GOT3 (cell line): ENCODE data around the gene APBA1.

Source experiments
- DNase-seq: peaks from one replicate; lab custom pipeline; 2025; ENCODE audit warnings: mixed read lengths; lab: John Stamatoyannopoulos, UW

APBA1 gene

DNA sequence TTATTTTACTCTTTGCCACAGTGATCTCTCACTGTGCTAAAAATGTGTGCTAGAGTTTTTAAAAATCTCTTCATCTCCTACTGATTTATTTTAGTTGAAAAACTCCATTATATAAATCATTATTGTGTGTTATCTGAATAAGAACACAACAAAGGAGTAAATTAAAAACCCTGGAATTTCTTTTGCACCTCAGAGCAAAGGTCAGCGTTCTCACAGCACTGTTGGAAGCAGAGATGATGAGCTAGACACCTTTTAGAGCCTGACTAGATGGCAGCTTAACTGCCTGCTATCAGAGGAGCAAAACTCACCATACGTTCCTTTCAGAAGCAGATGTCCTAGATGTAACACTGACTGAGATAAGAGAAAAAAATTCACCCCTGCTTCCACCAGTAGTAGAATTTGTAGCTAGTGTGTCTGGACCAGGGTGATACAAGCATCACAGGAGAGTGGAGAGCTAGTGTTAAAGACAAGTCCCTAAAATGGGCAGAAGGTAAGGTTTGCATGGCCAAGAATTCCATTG is 200.0 kb downstream of the APBA1 start:
- DNase-seq = no peak

DNA sequence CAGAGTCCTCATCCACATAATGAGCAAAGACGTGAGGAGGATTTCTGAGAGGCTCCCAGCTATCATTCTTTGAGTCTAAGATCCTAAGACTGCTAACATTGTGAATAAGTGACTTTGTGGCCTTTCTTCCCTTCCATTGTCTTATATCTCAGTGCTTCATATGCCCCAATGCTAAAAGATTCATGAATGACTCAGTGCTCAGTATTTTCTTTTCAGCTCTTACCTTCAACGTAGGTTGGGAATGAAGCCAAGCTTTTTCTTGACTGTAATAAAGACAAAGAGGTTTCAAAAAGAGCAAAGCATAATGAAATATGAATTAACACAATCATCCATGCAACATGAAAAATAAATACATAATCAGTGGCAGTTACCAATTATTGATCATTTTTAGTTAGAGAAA is 200.7 kb downstream of the APBA1 start:
- DNase-seq = no peak

DNA sequence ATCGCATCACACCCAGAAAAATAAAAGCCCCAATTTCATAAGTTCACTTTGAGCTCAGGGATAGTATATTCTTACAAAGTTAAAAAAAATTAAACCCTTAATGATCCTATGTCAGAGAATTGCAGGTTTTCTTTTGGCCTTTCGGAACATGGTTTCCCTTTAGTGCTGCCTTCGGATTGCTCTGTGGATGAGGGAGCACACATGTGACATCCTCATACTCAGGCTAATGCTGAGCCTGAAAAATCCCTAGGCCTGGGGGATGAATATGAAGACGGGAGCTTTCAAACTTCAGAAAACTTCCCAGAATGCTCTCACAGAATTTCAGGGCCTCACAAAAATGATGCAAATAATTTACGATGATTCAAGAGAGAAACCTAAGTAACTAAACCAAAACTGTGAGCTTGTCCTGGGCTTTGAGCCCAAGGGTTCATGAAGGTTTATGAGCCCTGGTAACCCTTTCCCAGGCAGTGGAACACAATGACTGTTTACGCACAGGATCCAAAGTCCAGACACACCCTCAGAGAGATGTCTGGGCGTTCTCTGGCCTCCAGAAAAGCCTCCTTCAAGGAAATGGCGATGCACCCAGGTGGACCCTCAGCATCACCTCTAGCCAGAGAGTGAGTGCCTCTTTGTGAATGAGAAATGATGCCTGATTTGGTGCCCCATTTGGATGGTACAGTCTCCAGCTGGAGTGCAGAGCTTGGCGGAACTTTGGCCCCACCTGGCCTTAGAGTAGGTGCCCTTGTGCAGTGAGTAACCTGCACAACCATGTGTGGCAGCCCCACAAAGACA is 201.8 kb downstream of the APBA1 start:
- DNase-seq = no peak

DNA sequence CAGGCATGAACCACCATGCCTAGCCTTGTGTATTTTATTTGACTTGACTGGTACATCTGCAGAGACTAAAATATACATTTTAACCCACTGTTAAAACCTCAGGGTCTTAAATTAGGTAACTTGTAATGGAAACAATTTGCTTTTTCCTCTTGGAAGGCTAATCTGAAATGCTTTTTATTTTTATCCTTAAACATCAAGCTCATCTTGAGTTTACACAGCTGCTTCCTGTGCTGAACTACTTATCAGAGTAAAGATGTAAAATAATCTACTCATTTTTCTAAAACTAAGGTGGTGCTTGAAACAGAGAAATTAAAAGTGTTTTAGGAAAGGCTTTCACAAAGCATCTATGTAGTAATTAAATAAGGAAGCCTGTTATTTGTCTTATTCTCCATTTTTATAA is 203.0 kb downstream of the APBA1 start:
- DNase-seq = no peak

DNA sequence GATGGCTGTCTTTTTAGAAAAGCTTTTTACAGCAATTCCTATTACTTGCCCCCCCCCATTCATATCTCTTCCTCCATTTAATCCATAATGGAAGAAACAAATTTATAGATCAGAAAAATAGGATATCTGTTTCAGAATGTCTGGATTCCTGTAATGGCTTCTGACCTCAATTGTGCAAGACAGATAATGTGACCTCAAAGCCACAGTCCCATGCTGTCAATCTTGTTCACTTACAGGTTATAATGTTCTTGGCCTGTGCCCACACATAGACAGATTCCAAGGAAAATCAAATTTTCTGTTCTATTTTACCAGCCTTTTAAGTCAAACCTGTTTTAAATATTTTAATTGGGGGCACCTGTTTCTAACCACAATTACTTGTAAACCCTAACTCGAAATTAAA is 203.8 kb downstream of the APBA1 start:
- no peak for DNase-seq

DNA sequence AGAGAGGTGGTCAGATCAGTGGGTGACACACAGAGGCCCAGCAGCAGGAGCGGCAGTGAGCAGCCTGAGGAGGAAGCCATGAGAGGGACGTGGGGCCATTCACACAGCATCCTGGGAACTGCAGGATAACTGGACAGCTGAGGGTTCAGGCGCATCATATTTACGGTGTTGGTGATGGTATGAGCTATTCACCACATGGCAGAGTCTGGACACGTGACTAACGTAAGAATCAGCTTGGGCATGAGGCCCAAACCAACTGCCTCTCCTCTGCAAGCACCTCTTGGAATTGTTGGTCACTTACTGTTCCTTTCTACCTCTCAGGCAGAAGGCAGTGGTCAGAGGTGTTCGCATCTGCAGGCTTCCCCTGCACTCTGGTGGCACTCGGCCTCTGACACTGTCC is 206.0 kb downstream of the APBA1 start:
- no peak for DNase-seq

DNA sequence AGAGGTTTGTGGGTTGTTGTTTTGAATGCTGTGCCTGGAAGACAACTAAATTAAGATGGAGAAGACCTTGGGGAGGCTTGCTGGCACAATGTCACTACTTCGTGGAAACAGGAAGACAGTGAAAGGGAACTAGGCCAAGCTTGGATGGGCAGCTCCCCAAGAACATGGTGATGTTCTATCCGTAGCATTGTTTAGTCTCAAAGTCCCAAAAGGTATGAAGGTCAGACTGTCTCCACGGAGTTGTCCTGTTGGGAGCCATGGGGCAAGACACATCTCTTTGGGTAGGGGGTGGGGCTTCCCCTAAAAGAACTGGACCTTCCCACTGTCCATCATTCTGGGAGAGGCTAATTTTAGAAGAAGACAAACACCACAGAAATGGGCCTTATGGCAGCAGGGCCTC is 206.7 kb downstream of the APBA1 start:
- DNase-seq = no peak

DNA sequence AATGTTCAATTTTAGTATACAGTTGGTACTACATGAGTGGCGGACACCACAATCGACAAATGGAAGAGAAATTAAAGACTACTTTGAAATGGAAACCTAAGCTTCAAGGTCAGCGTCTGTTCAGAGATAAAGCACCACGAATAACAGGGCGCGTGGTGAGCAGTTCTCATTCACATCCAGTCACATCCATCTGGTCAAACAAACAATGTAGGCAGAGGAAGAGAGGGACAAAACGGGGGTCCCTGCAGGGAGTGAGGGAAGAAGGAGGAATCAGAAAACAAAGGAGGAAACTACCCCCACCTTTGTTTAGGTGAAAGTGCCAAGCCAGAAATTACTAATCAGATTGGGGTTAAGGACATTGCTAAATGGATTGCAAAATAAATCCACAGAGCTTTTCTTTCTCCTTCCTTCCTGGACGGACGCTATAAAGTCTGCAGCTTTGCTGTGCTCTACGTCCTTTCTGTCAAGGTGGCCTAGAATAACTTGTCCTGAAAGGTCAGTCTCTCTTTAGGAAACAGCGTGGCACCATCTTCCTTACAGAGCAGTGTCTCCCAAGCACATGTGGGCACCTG is 208.6 kb downstream of the APBA1 start:
- DNase-seq = no peak

DNA sequence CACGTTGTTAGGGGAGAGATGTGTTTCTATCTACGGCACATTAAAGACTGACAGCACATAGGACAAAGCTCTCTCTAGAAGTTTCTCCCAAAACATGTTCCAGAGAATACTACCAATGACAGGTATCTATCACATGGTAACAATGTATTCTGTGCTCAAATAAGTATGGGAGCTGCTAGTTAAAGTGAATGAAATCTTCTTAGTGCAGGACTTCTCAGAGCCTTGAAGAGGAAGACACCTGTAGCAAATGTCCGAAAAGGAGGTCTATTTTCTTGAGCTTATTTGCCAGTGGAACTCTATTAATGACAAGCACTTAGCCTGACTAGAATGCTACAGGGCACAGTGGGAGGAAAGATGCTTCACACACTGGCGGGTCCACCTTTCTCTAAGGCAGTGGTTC is 209.8 kb downstream of the APBA1 start:
- DNase-seq = no peak

DNA sequence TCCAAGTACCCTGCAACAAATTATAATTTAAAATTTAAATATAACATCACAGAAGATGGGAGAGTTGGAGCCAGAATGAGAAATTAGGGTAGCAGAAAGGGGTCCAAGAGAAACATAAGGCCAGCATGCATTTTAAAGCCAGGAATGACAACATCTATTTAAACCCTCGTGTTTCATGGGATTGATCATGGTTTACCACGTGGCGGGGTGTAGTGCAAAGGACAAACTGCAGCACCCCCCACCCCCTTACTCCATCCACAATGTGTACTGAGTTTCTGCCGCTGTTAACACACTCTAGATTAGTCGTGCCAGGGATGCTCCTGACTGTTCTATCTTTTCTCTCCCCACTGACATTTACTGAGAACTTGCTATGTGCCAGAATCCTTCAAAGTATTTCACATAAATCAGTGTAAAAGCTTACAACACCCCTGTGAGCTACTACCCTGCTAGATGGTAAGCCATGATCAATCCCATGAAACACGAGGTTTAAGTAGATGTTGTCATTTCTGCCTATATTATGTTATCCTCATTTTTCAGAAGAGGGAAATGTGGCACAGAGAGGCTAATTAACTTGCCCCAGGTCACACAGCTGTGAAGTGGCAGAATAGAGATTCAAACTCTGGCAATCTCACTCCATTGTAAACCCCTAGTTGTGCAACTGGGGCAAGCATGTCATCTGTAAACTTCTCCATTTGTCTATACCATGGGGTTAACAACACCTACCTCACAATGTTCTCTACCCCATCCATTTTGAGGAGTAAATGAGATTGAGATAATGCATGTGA is 210.9 kb downstream of the APBA1 start:
- DNase-seq = no peak

DNA sequence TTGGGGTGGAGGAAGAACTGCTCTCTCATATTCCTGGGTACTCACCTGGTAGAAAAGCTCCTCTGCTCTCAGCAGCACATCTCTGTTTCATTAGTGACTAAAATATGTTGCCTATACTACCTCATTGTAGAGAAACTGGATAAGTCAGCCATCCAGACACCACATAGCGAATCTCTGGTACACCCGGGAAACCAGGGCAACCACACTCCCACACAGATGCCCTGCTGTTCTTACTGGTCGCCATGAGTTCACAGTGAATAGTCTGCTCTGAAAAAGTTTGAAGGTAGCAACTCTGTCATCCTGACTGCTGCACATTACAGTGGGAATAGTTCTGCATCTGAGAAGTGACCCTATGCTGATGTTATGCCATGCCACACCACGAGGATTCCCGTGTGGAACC is 212.2 kb downstream of the APBA1 start:
- no peak for DNase-seq

DNA sequence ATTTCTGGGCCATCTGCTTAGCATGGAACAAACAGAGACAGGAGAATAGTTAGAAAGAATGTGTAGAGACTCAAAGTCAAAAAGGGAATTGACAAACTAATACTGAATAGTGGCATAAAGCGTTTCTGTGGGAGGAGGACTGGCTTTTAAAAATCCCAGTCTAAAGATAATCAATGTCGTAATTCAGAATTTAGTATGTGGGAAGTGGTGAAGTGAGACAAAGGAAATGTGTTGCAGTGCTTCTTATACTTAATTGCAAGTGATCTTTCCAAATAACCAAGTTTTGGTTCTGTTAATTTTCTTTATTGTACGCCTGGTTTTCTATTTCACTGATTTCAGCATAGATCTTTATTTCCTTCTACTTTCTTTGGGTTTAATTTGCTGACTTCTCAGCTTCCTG is 214.0 kb downstream of the APBA1 start:
- no peak for DNase-seq

DNA sequence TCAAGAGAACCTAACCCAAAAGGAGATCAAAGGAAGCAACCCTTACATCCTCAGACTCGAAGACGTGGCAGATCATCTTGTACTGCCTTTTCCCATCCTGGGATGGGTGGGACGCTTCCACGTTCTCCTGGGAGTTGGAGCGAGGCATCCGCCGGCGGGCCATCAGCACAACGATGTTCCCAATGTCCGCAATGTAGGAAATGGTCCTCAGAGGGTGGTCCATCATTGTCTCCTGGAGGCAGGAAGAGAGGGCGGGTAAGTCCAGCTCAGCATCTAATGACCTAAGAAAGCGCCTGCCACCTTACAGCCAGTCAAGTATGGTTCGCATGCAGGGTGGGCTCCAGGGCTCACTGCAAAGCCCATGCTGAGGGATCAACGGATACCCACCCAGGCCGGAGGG is 216.0 kb downstream of the APBA1 start:
- no peak for DNase-seq

DNA sequence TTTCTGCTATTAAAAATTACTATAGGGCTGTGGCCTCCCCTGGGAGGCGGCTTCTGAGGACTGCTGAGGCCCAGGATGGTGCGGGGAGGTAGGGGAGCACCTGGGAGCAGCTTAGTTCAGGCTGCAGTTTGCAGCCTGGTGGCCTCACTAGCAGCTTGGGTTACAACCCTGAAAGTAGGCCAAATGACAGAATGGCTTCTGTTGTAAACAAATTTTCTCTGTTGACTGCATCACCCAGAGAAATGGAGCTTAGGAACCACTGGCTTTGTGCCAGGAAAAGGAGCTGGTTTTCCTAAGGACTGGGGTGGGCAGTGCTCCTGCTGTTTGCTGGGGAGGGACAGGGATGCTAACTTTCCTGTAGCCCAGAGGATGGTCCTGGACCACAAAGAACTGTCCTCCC is 216.9 kb downstream of the APBA1 start:
- no peak for DNase-seq

DNA sequence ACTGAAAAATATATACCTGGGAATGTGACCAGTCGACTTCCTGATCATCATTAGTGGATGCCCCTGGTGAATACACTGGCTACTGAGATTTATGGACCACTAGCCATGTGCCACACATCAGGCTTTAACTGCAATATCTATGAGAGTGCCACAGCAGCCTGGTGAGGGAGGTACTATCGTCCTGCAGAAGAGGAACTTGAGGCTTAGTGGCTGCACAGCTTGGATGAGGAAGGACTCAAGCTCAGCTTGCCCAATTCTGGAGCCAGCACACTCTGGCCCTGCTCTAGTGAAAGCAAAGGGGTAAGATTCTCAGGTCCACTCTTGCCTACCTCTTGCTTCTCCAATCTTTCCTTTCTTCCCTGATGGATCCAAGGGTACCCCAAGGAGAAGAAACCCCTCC is 217.8 kb downstream of the APBA1 start:
- no peak for DNase-seq

DNA sequence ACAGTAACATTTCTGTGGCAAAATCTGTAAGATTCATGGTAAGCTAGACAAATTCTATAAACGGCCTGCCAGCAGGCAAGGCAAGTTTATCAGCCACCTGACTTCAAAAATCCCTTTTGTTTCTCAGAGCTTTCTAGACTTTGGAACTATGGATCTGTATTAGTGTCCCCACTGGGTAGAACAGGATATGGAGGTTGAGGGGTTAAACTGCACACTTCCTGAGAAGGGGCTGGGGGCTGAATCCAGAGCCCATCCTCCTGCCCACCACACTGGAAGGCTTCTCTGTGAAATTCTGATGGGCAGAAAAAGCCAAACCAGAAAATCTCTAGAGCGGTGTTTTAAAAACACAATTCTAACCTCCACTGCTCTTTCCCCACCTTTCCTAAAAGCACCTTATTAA is 218.4 kb downstream of the APBA1 start:
- DNase-seq = no peak

DNA sequence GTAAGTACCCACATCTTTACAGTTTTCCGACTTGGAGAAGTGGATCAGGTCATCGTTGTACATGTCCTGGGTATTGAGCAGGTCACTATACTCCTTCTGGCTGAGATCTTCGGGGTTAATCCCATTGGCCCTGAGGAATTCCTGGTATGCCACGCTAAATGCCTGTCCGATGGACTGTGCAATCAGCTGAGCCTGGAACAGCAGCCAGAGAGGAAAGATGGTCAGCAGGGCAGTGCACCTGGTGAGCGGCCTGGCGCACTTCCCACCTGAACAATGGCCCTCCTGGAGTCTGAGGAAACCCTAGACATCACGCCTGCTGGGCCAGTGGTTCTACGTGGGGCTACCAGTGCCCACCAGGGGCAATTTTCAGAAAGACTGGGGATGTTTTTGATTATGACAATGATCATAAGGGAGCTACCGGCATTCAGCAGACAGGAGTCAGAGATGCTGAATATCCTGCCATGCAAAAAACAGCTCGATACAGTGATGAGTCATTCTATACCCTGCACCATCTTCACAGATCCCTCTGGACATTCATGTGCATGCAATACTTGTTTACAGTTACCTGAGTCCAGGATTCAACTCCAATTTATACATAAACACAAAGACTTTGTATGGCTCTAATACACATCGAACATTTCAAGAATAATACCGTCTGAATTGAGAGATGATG is 219.9 kb downstream of the APBA1 start:
- DNase-seq = no peak

DNA sequence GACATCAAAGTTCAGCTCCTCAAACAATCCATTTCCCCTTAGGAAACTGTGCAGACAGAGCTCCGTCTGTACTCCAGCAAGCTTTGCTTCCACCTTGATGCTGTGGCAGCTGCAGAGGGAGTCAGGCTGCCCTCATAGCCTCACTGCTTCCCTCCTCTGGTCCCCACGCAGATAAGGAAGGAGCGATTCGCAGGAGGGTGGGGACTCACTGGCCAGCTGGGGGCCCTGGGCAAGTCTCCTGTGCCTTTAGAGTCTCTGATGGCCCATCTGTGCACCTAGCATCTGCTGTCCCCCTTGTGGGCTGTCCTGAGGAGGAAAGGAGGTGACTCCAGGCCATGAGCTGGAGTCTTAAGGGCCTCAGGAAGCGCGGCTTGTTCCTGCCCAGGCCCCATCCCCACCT is 225.7 kb downstream of the APBA1 start:
- no peak for DNase-seq

DNA sequence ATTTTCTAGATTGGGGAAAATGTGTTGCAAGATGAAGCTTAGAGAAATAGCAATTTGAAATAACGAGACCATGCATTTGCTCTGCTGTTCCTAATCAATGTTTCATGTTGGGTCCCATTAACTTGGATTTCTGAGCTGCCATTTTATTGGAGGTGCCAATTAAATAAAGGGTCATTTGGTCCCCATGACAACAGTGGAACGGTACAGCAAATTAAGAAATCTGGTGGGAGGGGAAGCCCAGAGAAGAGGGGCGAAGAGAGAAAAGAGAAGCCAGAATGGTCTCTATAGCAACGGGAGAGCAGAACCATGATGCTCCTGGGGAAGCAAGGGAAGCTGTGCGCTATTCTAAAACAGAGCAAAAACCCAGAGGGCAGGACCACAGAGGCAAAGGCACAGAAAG is 226.9 kb downstream of the APBA1 start:
- DNase-seq = no peak

DNA sequence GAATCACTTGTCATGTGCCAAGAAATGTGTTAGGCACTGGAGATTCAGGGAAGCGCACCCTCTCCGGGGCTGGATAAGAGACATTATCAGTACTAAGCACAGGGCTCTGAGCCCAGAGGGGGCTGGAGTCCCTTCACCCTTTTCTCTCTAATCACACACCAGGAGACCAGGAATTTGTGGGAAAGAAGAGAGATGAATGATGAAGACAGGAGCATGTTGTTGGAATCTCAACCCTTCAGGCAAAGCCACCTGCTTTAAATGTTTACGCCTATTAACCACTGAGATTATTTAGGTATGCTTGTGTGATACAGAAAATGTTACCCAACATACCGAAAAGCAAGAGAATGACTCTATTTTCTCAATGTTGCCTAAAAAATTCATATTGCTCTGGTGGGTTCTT is 227.4 kb downstream of the APBA1 start:
- DNase-seq = no peak

DNA sequence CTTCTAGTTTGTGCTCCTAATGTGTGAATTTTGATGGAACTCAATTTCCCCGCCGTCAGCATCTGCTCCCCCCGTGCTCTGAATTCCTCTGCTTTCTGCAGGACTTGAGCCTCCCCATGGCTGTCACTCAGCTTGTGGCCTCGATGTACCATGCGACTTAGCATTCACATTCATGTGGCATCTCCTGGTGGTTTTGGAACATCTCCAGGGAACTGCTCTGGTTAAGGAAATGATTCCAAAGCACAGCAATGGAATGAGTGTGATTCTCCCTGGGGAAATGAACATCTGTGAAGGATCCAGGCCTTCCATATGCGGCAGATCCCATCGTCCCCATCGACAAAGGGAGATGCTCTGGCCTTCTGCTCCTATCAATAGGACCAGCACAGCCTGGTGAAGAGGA is 228.2 kb downstream of the APBA1 start:
- no peak for DNase-seq

DNA sequence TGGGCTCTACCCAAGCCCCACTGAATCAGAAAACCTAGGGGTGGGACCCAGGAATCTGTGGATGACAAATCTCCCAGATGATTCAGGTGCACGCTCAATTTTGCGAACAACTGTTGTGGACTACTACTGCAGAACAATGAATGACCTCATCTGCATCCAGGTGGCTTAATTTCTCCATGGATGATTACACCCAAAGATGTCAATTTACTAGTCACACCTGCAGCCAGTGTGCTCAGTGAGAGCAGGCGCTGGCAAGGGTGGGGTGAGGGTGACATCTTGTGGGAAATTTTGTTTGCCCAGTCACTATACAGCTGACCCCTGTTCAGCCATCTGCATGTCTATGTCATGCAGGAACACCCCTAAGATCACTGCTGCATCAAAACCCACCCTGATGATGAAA is 229.0 kb downstream of the APBA1 start:
- DNase-seq = no peak

DNA sequence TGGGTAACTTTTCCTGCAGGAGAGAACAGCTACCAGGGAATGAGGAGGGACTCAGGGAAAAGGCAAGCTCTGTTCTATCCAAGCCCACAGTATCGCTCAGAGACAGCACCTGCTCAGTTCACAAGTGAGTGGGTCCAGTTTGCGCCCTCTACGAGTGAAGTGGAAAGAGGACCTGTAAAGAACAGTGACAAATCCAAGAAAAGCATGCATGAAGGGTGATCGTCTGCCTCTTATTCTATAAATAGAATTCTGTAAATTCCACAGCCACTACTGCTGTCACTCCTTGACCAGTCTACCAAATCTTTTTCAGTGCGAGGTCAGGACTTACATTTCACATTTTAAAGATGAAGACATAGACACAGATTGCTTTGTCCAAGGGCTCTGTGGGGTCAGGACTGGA is 229.7 kb downstream of the APBA1 start:
- DNase-seq = no peak
